H1 (cell line): ENCODE measurements around the gene BCO2.

Experiments
- EP300 ChIP-seq, 2 experiments: IDR thresholded peaks; 1 replicate in 1 of 2; 2 replicates in 1 of 2; pipeline ENCODE4 v1.6.1; 2011 to 2012; ENCODE audit warnings: low read depth in 2 of 2, low read length in 2 of 2, mild to moderate bottlenecking in 2 of 2, borderline replicate concordance in 1 of 2, inconsistent platforms in 1 of 2, moderate library complexity in 1 of 2
- KDM1A ChIP-seq: fragments of 200-600, 300-600 bp; sonication (generic); IDR thresholded peaks from 2 replicates; pipeline ENCODE4 v1.7.1; 2016; ENCODE audit warnings: mild to moderate bottlenecking, low read length, borderline replicate concordance
- SRF ChIP-seq: IDR thresholded peaks from 2 replicates; pipeline ENCODE4 v1.6.1; 2011; ENCODE audit warnings: mild to moderate bottlenecking, low read depth, low read length, moderate library complexity
- TAF1 ChIP-seq: IDR thresholded peaks from 2 replicates; pipeline ENCODE4 v1.6.1; 2011; ENCODE audit warnings: mild to moderate bottlenecking, low read depth, low read length
- TF ChIP-seq, protein P1 (sequence below), 3 experiments: IDR thresholded peaks; 1 replicate in 2 of 3; 2 replicates in 1 of 3; pipeline versions ENCODE4 v1.5.1 to v1.6.1; 2011; ENCODE audit warnings: low read length in 3 of 3, mild to moderate bottlenecking in 3 of 3, inconsistent platforms in 2 of 3, low read depth in 1 of 3, moderate library complexity in 1 of 3; ENCODE audit not compliant: insufficient read depth in 1 of 3; ENCODE audit errors: control extremely low read depth in 1 of 3

GRCh38 chr11:112229746-112230433 lies 54.6 kb downstream of the BCO2 start:
- TF ChIP-seq KDM1A: no peak
- TF ChIP-seq, protein P1, sequence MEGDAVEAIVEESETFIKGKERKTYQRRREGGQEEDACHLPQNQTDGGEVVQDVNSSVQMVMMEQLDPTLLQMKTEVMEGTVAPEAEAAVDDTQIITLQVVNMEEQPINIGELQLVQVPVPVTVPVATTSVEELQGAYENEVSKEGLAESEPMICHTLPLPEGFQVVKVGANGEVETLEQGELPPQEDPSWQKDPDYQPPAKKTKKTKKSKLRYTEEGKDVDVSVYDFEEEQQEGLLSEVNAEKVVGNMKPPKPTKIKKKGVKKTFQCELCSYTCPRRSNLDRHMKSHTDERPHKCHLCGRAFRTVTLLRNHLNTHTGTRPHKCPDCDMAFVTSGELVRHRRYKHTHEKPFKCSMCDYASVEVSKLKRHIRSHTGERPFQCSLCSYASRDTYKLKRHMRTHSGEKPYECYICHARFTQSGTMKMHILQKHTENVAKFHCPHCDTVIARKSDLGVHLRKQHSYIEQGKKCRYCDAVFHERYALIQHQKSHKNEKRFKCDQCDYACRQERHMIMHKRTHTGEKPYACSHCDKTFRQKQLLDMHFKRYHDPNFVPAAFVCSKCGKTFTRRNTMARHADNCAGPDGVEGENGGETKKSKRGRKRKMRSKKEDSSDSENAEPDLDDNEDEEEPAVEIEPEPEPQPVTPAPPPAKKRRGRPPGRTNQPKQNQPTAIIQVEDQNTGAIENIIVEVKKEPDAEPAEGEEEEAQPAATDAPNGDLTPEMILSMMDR (IDR thresholded peaks at IDR 0.05; ENCODE audit: control extremely low read depth in 1 of 3, insufficient read depth in 1 of 3, low read depth in 1 of 3, low read length in 3 of 3): no peak
- TF ChIP-seq TAF1: no peak
- TF ChIP-seq EP300 (IDR thresholded peaks at IDR 0.05; ENCODE audit: borderline replicate concordance in 1 of 2, low read depth in 2 of 2, low read length in 2 of 2): no peak
- TF ChIP-seq SRF: no peak
